Prostate gland (tissue), 2 donors: ENCODE measurements around the gene SRP14. TPM values are rescaled to one million over a fixed set of nuclear protein-coding genes. Genes with fewer than 3 reads are reported as not detected.
"Not testable (repeated sequence)": the region's sequence is repeated elsewhere in the genome, so short reads cannot be mapped to it uniquely, and the experiment has no call there.

Experiments used
- DNase-seq: peaks from one replicate; pipeline ENCODE4 v3.0.0-alpha.2; 2019; ENCODE audit warnings: low spot score
- H3K27ac ChIP-seq, 2 donors: fragments of 200-600 bp; sonication (generic); 2 replicates each; pipeline ENCODE4 v1.5.1; 2017 to 2019
- H3K27me3 ChIP-seq: fragments of 200-600 bp; sonication (generic); replicated peaks from 2 replicates; pipeline ENCODE4 v1.5.1; 2019; ENCODE audit not compliant: insufficient read depth
- H3K36me3 ChIP-seq, 2 donors: fragments of 200-600 bp; sonication (generic); 1 replicate in 1 of 2; 2 replicates in 1 of 2; pipeline versions ENCODE4 v1.5.1 to v1.8.1; 2017 to 2019
- H3K4me1 ChIP-seq: fragments of 200-600 bp; sonication (generic); replicated peaks from 2 replicates; pipeline ENCODE4 v1.5.1; 2019
- H3K4me3 ChIP-seq, 2 donors: fragments of 200-600 bp; sonication (generic); 2 replicates each; pipeline ENCODE4 v1.5.1; 2017 to 2019
- H3K9me3 ChIP-seq: fragments of 200-600 bp; sonication (generic); 2 replicates; pipeline ENCODE4 v1.5.1; 2017
- CTCF ChIP-seq, 4 experiments: fragments of 200-600 bp in 2 of 4; fragments of 450-650 bp in 2 of 4; sonication (generic) in 2 of 4; IDR thresholded peaks; 1 replicate in 3 of 4; 2 replicates in 1 of 4; pipeline ENCODE4 v1.5.1; 2016 to 2019; ENCODE audit warnings: antibody characterized with exemption in 4 of 4, mild to moderate bottlenecking in 2 of 4, moderate library complexity in 2 of 4
- POLR2A ChIP-seq: fragments of 450-650 bp; IDR thresholded peaks from one replicate; pipeline ENCODE4 v1.6.1; 2016; ENCODE audit warnings: antibody characterized with exemption, mild to moderate bottlenecking
- POLR2AphosphoS5 ChIP-seq: sonication (generic); formaldehyde crosslinking; IDR thresholded peaks from one replicate; pipeline ENCODE4 v1.6.1; 2017; ENCODE audit warnings: antibody characterized with exemption
- WGBS: methylation state at CpG from one replicate; pipeline ENCODE4 v1.1.5; 2018; 5-methylcytosine and 5-hydroxymethylcytosine counted together
- intact Hi-C: fragments of 100-400 bp; cut with DNase I; formaldehyde crosslinking; loops from one replicate; pipeline ENCODE4 v1.14.2; 2022
- total RNA-seq, 2 donors: library from RNA; depleted of rRNA; stranded (reverse); fragments of >200 nt; gene quantifications; one replicate each; pipeline ENCODE4 v1.1.0, GENCODE V29; 2016

The SRP14 gene
- total RNA-seq, 2 donors from 2014 or later: 366 to 428 TPM

DNA sequence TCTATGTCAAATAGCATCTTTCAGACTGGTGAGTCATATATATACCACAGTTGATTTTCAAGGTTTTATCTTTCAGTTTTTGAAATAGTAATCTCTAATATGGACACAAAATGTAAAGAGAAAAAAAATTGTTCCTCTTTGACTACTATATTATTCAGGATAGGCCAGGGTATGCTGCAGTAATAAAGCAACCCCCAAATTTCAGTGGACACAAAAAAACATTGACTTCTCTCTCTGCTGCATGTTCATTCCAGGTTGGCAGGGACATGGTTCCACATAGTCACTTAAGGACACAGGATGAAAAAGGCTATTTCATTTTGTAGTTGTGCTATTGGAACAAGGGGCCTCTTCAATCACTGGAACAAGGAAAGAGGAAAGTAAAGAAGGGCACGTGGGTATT, 41.1 kb upstream of the SRP14 start:
- Histone ChIP-seq H3K9me3 (no peaks in the 10 kb centered on the region), H3K4me3 (no peak overlapping the region), H3K4me1 (no peaks in the 10 kb centered on the region), H3K27me3 (no peaks in the 10 kb centered on the region), H3K36me3 (no peaks in the 10 kb centered on the region), H3K27ac (no peak overlapping the region)
- intact Hi-C loops: no loop called here
- TF ChIP-seq CTCF (IDR thresholded peaks at IDR 0.05): no peak
- TF ChIP-seq POLR2AphosphoS5: no peak
- no peak for TF ChIP-seq POLR2A
- 77% methylated on average over 1 of the region's 1 CpG for WGBS
- DNase-seq: no peak

DNA sequence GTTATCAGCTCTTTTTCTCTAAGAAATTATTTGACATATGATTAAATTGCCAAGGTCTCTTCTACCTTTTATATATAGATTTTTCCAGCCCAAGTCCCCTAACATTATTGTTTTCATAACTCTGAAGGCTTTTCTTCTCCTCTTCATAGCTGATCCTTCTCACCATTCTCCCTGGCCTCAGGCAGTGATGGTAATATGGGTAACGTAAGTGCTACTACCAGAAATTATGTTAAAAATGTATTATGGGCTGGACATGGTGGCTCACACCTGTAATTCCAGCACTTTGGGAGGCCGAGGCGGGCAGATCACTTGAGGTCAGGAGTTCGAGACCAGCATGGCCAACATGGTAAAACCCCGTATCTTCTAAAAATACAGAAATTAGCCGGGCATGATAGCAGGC, 40.5 kb upstream of the SRP14 start:
- intact Hi-C loops: no loop called here
- DNase-seq: no peak
- TF ChIP-seq CTCF (IDR thresholded peaks at IDR 0.05) (no peak), POLR2AphosphoS5 (no peak)
- 97% methylated on average over 6 of the region's 6 CpGs for WGBS
- H3K36me3 ChIP-seq: no peaks in the 10 kb centered on the region
- no peaks in the 10 kb centered on the region for H3K27me3 ChIP-seq
- no peak overlapping the region for H3K4me3 ChIP-seq
- no peaks in the 10 kb centered on the region for H3K4me1 ChIP-seq
- no peak overlapping the region for H3K27ac ChIP-seq
- H3K9me3 ChIP-seq: no peaks in the 10 kb centered on the region

GRCh38 chr15:40075298-40076044, 36.5 kb upstream of the SRP14 start:
- WGBS: 68% methylated on average over 18 of the region's 18 CpGs
- DNase-seq: peak; percentile 33
- H3K27me3 ChIP-seq: no peaks in the 10 kb centered on the region

GRCh38 chr15:40074656-40075055, 35.7 kb upstream of the SRP14 start:
- H3K9me3 ChIP-seq, DNase-seq, H3K27me3 ChIP-seq: not testable (repeated sequence)

More at GRCh38 chr15:40075298-40076044, 36.5 kb upstream of the SRP14 start:
- Histone ChIP-seq H3K36me3 (no peaks in the 10 kb centered on the region), H3K4me3 (no peak overlapping the region), H3K27ac (no peak overlapping the region), H3K9me3 (no peaks in the 10 kb centered on the region), H3K4me1 (no peaks in the 10 kb centered on the region)
- no peak for TF ChIP-seq CTCF (IDR thresholded peaks at IDR 0.05)
- no peak for TF ChIP-seq POLR2AphosphoS5
- no peak for TF ChIP-seq POLR2A
- intact Hi-C loops: no loop called here

GRCh38 chr15:40073716-40074490, 34.9 kb upstream of the SRP14 start:
- 86% methylated on average over 34 of the region's 34 CpGs for WGBS
- intact Hi-C loops, H3K27me3 ChIP-seq: not testable (repeated sequence)

More at GRCh38 chr15:40074656-40075055, 35.7 kb upstream of the SRP14 start:
- H3K27ac ChIP-seq, H3K4me1 ChIP-seq, H3K4me3 ChIP-seq, intact Hi-C loops, H3K36me3 ChIP-seq: not testable (repeated sequence)
- WGBS: 95% methylated on average over 20 of the region's 27 CpGs

More at GRCh38 chr15:40073716-40074490, 34.9 kb upstream of the SRP14 start:
- peaks cover 10% of the 10 kb centered on the region for H3K4me1 ChIP-seq
- H3K36me3 ChIP-seq, H3K4me3 ChIP-seq, DNase-seq, H3K27ac ChIP-seq, H3K9me3 ChIP-seq: not testable (repeated sequence)
